Peyer's patch (tissue), 4 donors: ENCODE results near the gene CCDC85C. TPM values are rescaled to one million over a fixed set of nuclear protein-coding genes. Genes with fewer than 3 reads are reported as not detected.

Source experiments
- DNase-seq, 3 donors: peaks; one replicate each; pipeline ENCODE4 v3.0.0-alpha.2; 2017 to 2019
- H3K27ac ChIP-seq, 4 donors: fragments of 200-600 bp; sonication (generic); one replicate each; pipeline ENCODE4 v1.5.1; 2016 to 2019
- H3K27me3 ChIP-seq, 2 donors: fragments of 200-600 bp; sonication (generic); one replicate each; pipeline ENCODE4 v1.5.1; 2019
- H3K36me3 ChIP-seq, 3 donors: fragments of 200-600 bp; sonication (generic); one replicate each; pipeline ENCODE4 v1.5.1; 2016 to 2019
- H3K4me1 ChIP-seq, 4 donors: fragments of 200-600 bp; sonication (generic); one replicate each; pipeline ENCODE4 v1.5.1; 2016 to 2019
- H3K4me3 ChIP-seq, 4 donors: fragments of 200-600 bp; sonication (generic); 1 replicate in 3 of 4; 2 replicates in 1 of 4; pipeline ENCODE4 v1.5.1; 2016 to 2019; ENCODE audit warnings: mild to moderate bottlenecking in 1 of 4
- H3K9me3 ChIP-seq, 4 donors: fragments of 200-600 bp; sonication (generic); one replicate each; pipeline ENCODE4 v1.5.1; 2016 to 2019; ENCODE audit warnings: mild to moderate bottlenecking in 1 of 4
- CTCF ChIP-seq, 6 experiments: fragments of 450-650 bp in 4 of 6; fragments of 200-600 bp in 2 of 6; sonication (generic) in 1 of 6; IDR thresholded peaks; one replicate each; pipeline ENCODE4 v1.5.1; 2017 to 2019; ENCODE audit warnings: antibody characterized with exemption in 6 of 6, mild to moderate bottlenecking in 3 of 6, moderate library complexity in 1 of 6
- POLR2A ChIP-seq, 2 donors: fragments of 450-650 bp; IDR thresholded peaks; one replicate each; pipeline ENCODE4 v1.5.1; 2017; ENCODE audit warnings: antibody characterized with exemption in 2 of 2, mild to moderate bottlenecking in 2 of 2, moderate library complexity in 2 of 2
- total RNA-seq, 4 donors: library from RNA; depleted of rRNA; stranded (reverse); fragments of >200 nt; gene quantifications; one replicate each; pipeline ENCODE4 v1.1.0, GENCODE V29; 2016

The CCDC85C gene
- total RNA-seq, 4 donors from 2014 or later: 19.8 to 98.1 (median 78.8) TPM

- peaks cover 0 to 34% (median 11%) of the 10 kb centered on the region in 4 donors for H3K4me1 ChIP-seq
- TF ChIP-seq POLR2A (IDR thresholded peaks at IDR 0.05) (peak; percentile 93 to 96), CTCF (IDR thresholded peaks at IDR 0.05) (peak in 1 of 6 experiments; percentile 18)
- DNase-seq: peak; percentile 99 to 100 (median 100)
These were observed 122.9 kb downstream of the CCDC85C start, which contains the start of gene CCNK for GRCh38 chr14:99480917-99481744. TSS of gene CCNK (plus strand) at chr14:99481409. CDS start at chr14:99492678, 11,269 bp downstream.

GRCh38 chr14:99479906-99480869 is 123.8 kb downstream of the CCDC85C start, which contains the start of gene SETD3:
TSS of gene SETD3 (minus strand) at chr14:99480859. CDS start at chr14:99465805, 15,054 bp downstream.
- peak; percentile 35 to 70 (median 65) for DNase-seq
- TF ChIP-seq CTCF (IDR thresholded peaks at IDR 0.05) (peak in 2 of 6 experiments; percentile 22 to 33), POLR2A (IDR thresholded peaks at IDR 0.05) (peak; percentile 57 to 62)
- peaks cover 0 to 34% (median 11%) of the 10 kb centered on the region in 4 donors for H3K4me1 ChIP-seq
- H3K4me3 ChIP-seq: peak within 1 kb of the TSS; percentile 89 to 99 (median 96)
- no peaks in the 10 kb centered on the region for H3K27me3 ChIP-seq
- peak within 1 kb of the TSS; percentile 94 to 97 (median 97) for H3K27ac ChIP-seq
- H3K36me3 ChIP-seq: no peaks in the 10 kb centered on the region
- no peaks in the 10 kb centered on the region for H3K9me3 ChIP-seq

More at GRCh38 chr14:99480917-99481744, 122.9 kb downstream of the CCDC85C start, which contains the start of gene CCNK:
- H3K9me3 ChIP-seq: no peaks in the 10 kb centered on the region
- H3K4me3 ChIP-seq: peak within 1 kb of the TSS; percentile 89 to 99 (median 96)
- no peaks in the 10 kb centered on the region for H3K36me3 ChIP-seq
- peak within 1 kb of the TSS; percentile 94 to 97 (median 97) for H3K27ac ChIP-seq
- no peaks in the 10 kb centered on the region for H3K27me3 ChIP-seq

GRCh38 chr14:99479160-99479905 is 124.7 kb downstream of the CCDC85C start:
- Histone ChIP-seq H3K27ac (peak overlapping the region; percentile 89 to 97 (median 96)), H3K36me3 (no peaks in the 10 kb centered on the region), H3K4me3 (peak overlapping the region; percentile 81 to 99 (median 90)), H3K27me3 (no peaks in the 10 kb centered on the region), H3K4me1 (peaks cover 0 to 34% (median 11%) of the 10 kb centered on the region in 4 donors), H3K9me3 (no peaks in the 10 kb centered on the region)
- no peak for TF ChIP-seq POLR2A (IDR thresholded peaks at IDR 0.05)
- no peak for TF ChIP-seq CTCF (IDR thresholded peaks at IDR 0.05)
- no peak for DNase-seq

GRCh38 chr14:99478128-99478527 is 125.9 kb downstream of the CCDC85C start:
- Histone ChIP-seq H3K27me3 (no peaks in the 10 kb centered on the region), H3K4me3 (peak overlapping the region in 1 of 4 donors; percentile 89), H3K36me3 (no peaks in the 10 kb centered on the region), H3K27ac (peak overlapping the region in 2 of 4 donors; percentile 97), H3K9me3 (no peaks in the 10 kb centered on the region), H3K4me1 (peaks cover 0 to 30% (median 10%) of the 10 kb centered on the region in 4 donors)
- peak in 1 of 3 donors; percentile 51 for DNase-seq
- no peak for TF ChIP-seq CTCF (IDR thresholded peaks at IDR 0.05)
- peak; percentile 8 to 49 for TF ChIP-seq POLR2A (IDR thresholded peaks at IDR 0.05)
